Activated CD4-positive, alpha-beta T cell treated with anti-CD3 and anti-CD28 coated beads for 48 hours (primary cell): Measurements from ENCODE around the gene CHADL.
A peak's percentile ranks its signal among the peaks of the same experiment; 100 is the strongest.
"Not testable (repeated sequence)": the region's sequence is repeated elsewhere in the genome, so short reads cannot be mapped to it uniquely, and the experiment has no call there.

Experiments used
- DNase-seq: peaks from one replicate; pipeline ENCODE4 v3.0.0-alpha.2; 2020

CHADL gene

GRCh38 chr22:41240377-41241132 lies at the start of gene CHADL:
CHADL (minus strand) TSS chr22:41240931; CDS start chr22:41240881, 50 bp downstream.
- no peak for DNase-seq

DNA sequence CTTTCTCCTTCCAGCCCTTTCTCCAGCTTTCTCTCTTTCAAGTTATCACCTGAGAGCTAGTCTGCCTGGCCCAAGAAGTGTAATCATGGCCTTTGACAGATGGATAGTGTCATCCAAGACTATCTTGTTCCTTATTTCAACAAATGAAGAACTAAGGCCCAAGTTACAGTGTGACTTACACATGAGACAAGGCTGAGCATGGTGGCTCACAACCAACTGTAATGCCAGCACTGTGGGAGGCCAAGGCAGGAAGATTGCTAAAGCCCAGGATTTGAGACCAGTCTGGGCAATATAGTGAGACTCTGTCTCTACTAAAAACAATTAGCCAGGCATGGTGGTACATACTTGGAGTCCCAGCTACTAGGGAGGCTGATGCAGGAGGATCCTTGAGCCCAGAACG lies 48.9 kb upstream of the CHADL start:
- no peak for DNase-seq

GRCh38 chr22:41288245-41288946 lies 47.7 kb upstream of the CHADL start:
- no peak for DNase-seq

DNA sequence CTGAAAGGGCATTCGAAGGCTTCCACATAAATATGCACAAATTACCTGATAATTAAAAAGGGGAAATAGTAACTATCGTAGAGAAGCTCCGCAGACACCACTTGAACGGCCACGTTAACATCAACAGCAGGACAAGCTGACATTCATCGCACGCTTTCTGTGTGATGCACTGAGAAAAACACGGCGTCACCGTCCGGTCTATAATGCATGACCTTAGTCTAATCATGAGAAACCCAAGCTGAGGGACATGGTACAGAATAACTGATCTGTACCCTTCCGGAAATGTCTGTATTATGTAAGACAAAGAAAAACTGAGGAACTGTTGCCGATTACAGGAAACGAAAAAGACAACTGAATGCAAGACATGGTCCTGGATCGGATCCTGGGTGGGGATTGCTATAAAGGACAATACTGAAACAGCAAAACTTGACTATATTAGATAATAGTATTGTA lies 45.9 kb upstream of the CHADL start:
- DNase-seq: peak; percentile 58

DNA sequence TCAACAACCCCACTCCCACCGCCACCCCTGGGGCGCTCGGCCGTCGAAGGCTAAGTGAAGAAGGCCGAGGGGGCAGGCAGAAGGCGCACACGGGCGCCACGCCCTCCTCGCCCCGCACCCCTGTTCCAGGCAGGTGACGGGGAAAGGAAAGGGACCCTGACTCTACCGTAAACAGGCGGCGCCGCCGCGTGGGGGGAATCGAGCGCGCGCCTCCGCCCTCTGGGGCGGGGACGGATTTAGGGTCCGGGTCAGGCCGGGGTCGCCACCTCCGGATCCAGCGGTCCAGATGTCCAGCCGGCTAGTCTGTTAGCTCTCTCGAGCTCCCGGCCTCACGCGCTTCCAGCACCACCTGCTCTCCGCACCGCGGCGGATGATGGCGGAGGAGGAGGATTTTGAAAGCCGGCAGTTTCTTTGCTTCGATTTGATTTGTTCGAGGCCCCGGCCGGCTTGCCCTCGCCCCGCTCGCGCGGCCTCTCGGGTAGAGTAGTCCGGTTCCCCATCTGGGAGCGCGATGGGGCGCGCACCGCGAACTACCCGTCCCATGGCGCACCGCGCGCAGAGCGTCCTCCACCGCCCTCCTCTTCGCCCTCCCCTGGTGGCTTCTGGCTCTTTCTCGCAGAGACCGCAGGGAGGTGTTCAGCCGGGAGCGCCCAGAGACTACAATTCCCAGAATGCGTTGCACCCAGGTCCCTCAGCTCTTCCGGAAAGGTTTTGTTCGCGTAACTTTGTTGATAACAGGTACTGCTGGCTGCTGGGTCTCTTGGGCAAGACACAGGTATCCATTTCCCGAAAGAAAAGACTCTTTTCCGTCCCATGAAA lies 45.3 kb upstream of the CHADL start, which contains the start of gene RANGAP1:
RANGAP1 (minus strand) TSS at position 368 of the 819 bp plus-strand sequence. CDS start 5,143 bp downstream, outside the sequence.
- DNase-seq: peak; percentile 99

- peak; percentile 94 for DNase-seq
Measured at GRCh38 chr22:41285441-41285819, 44.7 kb upstream of the CHADL start.

DNA sequence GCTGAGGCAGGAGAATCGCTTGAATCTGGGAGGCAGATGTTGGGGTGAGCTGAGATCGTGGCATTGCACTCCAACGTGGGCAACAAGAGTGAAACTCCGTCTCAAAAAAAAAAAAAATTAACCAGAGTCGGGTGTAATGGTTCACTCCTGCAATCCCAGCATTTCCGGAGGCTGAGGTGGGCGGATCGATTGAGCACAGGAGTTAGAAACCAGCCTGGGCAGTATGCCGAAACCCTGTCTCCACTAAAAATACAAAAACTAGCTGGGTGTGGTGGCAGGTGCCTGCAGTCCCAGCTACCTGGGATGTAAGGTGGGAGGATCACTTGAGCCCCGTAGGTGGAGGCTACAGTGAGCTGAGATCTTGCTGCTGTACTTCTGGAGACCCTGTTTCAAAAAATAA lies 43.7 kb upstream of the CHADL start:
- DNase-seq: no peak

DNA sequence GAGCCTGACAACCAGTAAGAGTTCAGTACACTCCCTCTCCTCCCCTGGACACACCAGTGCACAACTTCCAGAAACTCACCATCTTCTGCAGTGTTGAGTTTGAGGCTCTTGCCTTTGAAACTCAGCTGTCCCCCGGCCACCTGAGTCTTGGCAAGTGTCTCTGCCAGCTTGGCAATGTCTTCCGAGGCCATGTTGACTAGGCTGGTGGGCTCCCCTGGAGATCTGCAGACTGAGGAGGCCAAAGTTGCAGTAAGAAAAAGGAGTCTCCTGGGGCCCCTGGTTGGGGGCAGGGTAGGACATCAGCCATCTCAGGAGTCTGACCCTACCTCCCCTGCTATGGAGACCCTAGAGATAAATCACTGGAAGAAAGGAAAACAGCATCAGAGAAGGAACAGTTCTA lies 40.1 kb upstream of the CHADL start:
- no peak for DNase-seq

GRCh38 chr22:41280065-41280464 lies 39.3 kb upstream of the CHADL start:
- DNase-seq: no peak

- DNase-seq: no peak
Measured at GRCh38 chr22:41274856-41275255, 34.1 kb upstream of the CHADL start.

DNA sequence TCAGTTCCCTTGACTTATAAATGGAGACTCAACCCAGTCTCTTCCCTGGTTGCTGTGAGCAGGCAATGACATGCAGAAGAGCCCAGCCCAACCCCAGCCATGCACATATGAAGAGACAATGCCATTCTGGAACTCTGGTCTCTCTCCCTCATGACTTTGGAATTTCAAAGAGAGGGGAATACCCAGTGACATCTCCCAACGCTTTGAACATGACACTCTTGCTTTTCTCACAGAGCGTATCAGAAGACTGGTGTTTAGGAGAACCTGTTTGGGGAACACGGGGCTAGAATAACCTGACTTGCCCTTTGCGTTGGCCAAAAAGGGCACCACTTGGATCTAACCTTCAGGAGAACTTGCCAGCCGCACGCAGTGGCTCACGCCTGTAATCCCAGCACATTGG lies 32.4 kb upstream of the CHADL start:
- DNase-seq: no peak

DNA sequence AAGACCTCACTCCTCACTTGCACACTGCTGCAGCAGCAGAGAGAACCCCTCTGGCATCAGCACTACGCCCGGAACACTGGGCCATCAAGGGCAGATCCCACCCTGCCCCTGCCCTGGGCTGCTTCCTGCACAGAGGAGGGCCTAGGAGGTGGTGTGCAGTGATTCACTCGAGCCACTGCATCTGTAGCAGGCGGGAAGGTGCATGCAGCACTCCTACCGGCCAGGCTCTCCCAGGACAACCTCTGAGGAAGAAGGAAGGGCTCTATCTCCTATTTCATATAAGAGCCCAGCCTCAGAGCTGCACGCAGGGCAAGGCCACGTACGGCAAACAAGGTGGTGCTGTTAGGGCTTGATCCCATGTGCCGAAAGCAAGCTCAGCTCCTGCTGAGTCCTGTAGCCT lies 31.1 kb upstream of the CHADL start:
- DNase-seq: no peak

DNA sequence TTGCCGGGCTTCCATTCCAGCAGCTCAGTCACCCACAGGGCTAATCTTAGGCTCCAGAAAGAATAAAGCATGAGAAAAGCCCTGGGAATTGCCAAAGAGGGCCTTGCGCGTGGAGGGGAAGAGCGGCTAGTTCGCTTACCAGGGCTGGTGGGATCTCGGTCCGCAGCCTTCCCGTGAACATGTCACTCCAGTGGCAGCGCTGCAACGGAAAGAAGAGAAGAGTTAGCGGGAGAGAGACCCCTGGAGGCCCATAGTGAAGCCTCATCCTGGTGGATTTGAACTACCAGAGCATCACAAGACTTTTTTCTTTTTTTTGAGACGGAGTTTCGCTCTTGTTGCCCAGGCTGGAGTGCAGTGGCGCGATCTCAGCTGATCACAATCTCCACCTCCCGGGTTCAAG lies 27.2 kb upstream of the CHADL start:
- no peak for DNase-seq

DNA sequence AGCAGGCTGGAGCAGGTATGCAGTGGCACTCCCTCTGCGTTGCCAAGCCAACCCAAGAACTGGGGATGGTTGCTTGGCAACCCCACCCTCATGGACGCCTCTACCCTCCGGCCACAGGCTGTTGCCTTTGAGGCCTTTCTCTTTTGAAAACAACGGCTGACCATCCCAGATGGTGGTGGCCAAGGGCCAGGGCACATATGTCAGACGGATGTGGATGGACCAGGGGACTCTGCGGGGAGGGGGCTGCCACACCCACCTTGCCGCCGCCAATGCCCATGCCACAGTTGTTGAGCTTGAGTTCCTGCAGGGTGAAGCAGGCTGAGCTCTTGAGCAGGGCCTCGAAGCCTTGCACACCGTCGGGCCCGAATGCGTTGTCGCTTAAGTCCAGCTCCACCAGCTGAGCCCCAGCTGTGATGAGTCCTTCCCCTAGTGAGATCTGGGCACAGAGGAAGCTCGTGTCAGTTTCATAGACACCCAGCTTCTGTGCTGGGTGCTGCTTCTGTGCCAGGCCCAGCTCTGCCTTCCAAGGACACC lies 23.7 kb upstream of the CHADL start:
- no peak for DNase-seq

DNA sequence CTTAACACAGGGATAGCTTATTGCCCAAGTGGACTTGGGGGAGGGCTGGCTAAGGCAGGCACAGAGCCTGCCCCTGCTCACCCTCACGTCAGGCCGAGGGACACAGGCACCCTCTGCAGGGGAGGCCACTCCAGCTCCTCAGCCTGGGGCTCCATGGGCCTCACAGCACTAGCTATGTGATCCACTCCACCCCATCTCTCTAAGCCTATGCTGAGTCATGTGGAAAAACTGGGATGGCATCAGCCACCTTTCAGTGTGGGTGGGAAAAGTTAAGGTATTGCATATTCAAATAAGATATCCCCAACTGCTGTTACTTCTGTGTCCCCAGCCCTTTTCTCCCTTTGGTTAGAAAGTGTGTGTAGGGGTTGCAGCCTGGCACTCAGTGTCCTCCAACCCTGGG lies 23.0 kb upstream of the CHADL start:
- no peak for DNase-seq

DNA sequence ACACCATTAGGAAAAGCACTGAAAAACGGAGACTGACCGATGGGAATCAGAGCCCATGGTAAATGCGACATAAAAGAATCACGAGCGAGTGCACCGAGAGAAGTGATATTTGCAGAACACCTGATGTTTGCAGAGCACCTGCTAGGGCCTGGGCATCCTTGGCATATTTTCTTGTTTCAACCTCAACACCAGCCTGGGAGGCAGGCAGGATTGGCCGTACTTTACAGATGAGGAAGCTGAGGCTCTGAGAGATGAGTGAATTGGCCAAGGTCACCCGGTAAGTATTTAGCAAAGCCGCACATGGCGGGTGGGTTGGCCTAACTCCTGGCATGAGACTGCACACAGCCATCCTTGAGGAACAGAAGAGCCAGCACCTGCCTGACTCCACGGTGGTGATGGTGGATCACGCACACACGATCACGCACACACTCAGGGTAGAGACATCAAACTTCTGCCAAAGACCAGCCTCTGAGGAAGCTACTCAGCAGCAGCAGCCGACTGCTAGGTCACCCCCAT lies 21.6 kb upstream of the CHADL start:
- no peak for DNase-seq

GRCh38 chr22:41261541-41262249 lies 21.0 kb upstream of the CHADL start:
- DNase-seq: no peak

GRCh38 chr22:41260871-41261270 lies 20.1 kb upstream of the CHADL start:
- DNase-seq: no peak

DNA sequence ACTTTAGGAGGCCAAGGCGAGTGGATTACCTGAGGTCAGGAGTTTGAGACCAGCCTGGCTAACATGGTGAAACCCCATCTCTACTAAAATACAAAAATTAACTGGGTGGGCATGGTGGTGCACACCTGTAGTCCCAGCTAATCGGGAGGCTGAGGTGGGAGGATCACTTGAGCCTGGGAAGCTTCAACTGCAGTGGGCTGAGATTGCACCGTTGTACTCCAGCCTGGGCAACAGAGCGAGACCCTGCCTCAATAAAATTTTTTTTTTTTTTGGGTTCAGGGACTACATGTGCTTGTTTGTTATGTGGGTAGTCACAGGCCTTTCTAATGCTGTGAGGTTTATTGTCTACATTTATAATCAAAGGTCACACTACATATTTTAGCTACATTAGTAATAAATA lies 19.0 kb upstream of the CHADL start:
- not testable (repeated sequence) for DNase-seq

GRCh38 chr22:41257696-41258095 lies 17.0 kb upstream of the CHADL start:
- no peak for DNase-seq

- DNase-seq: no peak
Measured at GRCh38 chr22:41256254-41257253, 15.8 kb upstream of the CHADL start.
